ENCODE data around the gene TANC1.

- TF ChIP-seq SIN3A (IDR thresholded peaks at IDR 0.05; ENCODE audit: borderline replicate concordance, insufficient read depth, low read length) (no peak), POLR2AphosphoS5 (IDR thresholded peaks at IDR 0.05; ENCODE audit: low read depth, low read length) (no peak), TAF1 (IDR thresholded peaks at IDR 0.05; ENCODE audit: borderline replicate concordance, insufficient read depth, low read length) (no peak)
These were observed 238.4 kb downstream of the TANC1 start for GRCh38 chr2:159206736-159207380.

All from PFSK-1 (cell line).